Kidney capillary endothelial cell (primary cell): ENCODE results near the gene TMEM196.

Experiments used
- DNase-seq: peaks from one replicate; pipeline ENCODE4 v3.0.0-alpha.2; 2018; ENCODE audit warnings: low spot score

Gene TMEM196

GRCh38 chr7:19772841-19773760 is at the start of gene TMEM196:
Gene TMEM196 (minus strand): TSS chr7:19773617. CDS start chr7:19772696, 921 bp downstream.
- DNase-seq: no peak

GRCh38 chr7:19816128-19816527 is 42.7 kb upstream of the TMEM196 start:
- no peak for DNase-seq

DNA sequence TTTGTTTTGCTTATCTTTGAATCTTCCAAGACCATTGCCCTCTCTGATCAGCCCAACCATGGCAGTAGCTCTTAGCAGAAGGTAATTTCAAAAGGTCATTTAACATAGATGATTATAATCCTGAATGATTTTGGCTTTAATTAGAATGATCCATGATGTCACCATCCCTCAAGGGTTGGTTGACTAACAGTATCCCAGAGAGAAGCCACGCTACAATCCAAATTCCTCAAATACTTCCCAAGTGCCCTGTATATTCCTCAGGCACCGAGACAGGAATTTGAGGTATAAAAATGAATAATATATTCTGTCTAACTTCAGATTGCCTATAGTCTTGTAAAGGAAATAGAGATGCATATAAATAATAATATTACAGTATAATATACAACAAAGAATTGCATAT is 42.1 kb upstream of the TMEM196 start:
- no peak for DNase-seq

DNA sequence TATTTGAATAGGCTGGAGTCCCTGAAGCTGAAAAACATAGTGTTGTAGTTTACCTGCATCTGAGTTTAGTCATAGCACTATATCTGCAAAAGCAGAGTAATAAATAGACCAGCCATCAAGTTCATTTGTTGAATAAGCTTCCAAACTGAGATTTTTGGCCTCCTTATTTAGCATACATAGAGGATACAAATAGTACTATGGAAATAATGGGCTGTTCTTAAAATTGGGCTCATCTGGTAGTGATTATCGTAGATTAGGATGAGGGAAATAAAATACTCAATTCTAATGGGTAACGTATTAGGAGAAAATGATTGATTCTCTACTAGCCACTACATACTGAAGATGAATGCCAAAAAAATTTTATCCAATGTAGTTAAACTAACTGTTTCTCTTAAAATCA is 41.4 kb upstream of the TMEM196 start:
- no peak for DNase-seq

DNA sequence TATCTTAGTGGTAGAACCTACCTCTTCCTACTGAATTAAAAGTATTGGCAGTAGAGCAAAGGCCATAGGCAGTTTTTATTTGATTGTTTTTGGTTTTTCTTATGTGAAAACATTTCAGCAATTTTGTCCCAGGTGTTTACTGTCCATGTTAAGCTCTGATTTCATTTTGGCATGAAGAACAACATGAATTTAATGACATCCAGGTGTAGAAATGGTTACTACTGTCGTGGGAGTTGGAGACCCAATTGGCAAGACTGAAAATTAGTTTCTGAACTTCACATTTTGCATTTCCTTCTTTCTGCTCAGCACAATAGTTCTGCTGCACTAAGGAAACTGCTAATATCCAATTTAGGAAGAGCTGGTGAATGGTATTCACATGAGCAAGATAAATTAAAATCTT is 38.0 kb upstream of the TMEM196 start:
- DNase-seq: no peak

DNA sequence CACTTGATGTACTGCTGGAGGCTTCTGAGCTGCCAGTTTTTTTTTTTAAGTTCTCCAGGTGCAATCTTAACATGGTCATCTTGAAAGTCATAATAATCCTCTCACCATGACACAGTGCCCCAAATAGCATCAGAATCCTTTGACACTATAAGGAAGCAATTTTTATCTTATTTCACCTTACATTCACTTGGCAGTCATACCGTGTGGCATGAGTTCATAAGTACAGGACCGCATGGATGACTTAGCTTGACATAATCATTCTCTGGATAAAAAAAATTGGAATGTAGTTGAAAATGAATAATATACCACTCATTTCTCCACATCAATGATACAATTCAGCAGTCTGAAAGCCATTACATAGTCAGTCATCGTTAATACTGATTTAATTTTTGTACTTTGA is 25.6 kb upstream of the TMEM196 start:
- no peak for DNase-seq

DNA sequence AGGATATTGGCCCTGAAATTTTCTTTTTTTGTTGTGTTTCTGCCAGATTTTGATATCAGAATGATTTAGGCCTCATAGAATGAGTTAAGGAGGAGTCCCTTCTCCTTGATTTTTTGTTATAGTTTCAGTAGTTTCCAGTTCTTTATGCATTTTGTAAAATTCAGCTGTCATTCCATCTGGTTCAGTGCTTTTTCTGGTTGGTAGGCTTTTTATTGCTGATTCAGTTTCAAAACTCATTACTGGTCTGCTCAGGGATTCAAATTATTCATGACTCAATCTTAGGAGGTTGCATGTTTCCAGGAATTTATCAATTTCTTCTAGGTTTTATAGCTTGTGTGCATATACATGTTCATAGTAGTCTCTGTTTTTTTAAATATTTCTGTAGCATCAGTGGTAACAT is 10.1 kb upstream of the TMEM196 start:
- no peak for DNase-seq

DNA sequence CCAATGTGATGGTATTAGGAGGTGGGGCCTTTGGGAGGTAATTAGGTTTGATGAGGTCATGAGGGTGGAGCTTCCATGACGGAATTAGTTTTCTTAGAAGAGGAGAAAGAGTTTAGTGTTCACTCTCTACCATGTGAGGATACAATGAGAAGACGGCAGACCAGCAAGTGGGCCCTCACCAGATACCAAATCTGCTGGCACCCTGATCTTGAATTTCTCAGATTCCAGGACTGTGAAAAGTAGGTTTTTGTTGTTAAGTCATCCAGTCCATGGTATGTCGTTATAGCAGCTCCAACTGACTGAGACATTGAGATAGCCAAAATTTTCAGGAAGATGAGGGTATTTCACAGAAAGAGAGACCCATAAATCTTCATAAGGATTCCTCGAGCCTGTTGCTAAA is 3.6 kb upstream of the TMEM196 start:
- DNase-seq: no peak

DNA sequence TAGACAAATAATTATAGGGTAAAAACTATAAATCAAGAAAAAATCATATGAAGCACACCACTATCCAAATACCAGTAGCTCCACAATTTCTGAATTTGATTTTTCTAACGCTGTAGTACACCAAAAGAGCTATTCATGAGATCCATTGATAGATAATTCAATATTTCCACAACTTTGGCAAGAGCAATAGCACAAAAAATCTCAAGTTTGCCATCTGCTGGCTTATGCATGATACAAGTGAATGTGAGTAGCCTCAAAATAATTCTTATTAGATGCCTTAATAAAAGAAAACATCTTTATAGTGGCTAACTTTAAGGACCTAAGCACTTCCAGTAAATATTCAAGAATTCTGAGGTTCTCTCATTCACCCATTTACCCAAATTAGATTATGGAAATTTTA is 2.2 kb upstream of the TMEM196 start:
- DNase-seq: no peak

- no peak for DNase-seq
Observed at GRCh38 chr7:19772306-19772705, 1.1 kb downstream of the TMEM196 start.

DNA sequence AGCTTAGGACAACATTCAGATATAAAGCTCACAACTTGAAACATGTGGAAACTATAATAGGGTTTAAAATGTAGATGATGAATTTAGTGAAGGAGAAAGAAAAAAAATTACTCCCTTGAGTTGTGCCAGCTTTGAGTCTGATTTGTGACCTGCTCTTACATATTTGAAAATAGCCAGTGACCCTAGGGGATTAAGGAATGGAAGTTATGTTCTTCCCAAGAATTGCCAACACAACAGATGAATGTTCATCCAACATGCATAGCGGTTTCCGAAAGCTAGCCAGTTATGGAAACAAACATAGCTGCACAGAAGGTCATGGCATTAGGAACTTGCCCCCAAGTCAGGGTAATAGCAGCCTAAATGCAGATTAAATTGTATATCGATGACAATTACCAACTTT is 10.8 kb downstream of the TMEM196 start:
- no peak for DNase-seq

DNA sequence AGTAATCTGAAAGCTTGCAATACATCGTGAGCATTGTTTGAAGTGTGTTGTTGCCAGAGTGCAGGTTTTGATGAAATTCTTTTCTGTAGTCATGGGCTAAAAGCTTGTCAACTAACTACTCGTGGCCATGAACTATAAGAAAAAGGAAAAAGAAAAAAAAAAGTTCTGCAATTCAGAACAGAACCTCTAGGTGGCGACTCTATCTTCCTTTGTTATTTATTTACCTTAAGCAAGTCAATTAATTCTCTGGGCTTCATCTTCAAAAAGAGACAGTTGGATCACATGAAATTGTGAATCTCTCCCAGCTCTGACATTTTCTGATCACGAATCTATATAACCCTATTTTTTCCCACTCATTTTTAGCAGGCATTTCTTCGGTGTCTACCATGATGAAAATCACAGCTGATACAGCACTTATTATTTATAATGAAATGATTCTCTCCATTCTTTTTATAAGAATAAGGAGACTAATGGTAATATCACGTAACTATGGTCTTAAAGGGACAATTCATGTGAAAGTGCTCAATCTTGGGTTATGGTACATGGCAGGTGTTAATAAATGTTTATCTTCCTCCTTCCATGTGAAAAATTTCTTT is 18.8 kb downstream of the TMEM196 start:
- DNase-seq: peak; percentile 16

DNA sequence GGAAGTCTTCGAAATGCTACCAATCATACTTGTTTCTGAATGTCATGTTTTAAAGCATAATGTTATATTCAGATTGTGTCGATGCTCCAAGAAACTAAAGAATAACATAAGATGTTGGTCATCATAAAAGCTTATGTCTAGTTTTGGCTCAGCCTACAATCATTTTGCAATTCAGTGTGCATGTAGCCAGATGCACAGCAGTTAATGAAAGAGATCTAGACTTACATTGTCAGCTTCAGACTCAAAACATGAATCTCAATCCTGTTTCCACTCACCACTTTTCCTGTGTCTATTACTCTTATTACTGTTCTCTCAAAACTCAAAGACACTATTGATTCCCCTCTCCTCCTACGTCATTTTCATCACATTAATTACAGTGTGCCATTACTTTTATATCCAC is 21.4 kb downstream of the TMEM196 start:
- DNase-seq: no peak

DNA sequence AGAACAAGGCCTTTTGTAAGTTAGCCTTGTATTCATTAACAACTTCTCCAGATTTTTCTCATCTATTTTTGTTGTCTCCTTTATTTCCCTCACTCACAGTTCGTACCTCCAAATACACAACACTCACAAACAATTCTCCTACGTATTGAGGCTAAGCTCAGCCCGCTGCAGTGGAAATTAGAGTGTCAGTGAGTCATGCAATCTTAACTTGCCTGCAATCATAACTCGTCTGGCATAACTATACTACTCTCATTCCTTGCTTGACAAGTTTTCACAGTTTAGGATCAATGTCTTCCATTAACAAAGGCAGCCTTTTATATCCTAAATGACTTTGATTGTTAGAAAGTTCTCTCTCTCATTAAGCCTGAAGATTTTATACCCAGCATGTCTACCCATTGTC is 23.8 kb downstream of the TMEM196 start:
- DNase-seq: no peak

- peak; percentile 17 for DNase-seq
Observed at GRCh38 chr7:19747740-19748339, 25.6 kb downstream of the TMEM196 start.

- no peak for DNase-seq
Observed at GRCh38 chr7:19744075-19744474, 29.3 kb downstream of the TMEM196 start.

- no peak for DNase-seq
Observed at GRCh38 chr7:19728716-19729115, 44.7 kb downstream of the TMEM196 start.

- DNase-seq: no peak
Observed at GRCh38 chr7:19725770-19726169, 47.6 kb downstream of the TMEM196 start.

GRCh38 chr7:19715499-19715898 is 57.9 kb downstream of the TMEM196 start:
- no peak for DNase-seq

- peak; percentile 40 for DNase-seq
Observed at GRCh38 chr7:19713676-19714075, 59.7 kb downstream of the TMEM196 start.

DNA sequence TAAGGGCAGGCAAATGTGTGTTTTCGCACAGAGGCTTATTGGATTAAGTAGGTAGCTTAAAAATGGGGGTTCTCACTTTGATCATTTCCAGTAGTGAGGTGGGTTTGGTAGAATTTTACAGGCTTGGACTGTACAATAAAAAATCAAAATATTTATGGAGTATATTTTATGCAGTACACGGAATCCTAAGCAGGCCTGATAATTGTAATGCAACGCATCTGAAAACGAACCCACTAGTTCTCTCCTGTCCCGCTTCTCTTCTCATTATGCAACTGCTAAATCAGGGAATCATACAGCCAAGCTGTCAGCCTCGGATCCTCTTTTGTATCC is 64.2 kb downstream of the TMEM196 start:
- DNase-seq: no peak

- DNase-seq: peak; percentile 93
Observed at GRCh38 chr7:19708397-19709248, 64.8 kb downstream of the TMEM196 start, which contains the start of gene POLR1F. Gene POLR1F (minus strand): TSS chr7:19709037. CDS start chr7:19709016, 21 bp downstream.
